GM12801 (cell line): ENCODE data around the gene TTC39B.

ENCODE experiments used
- CTCF ChIP-seq: IDR thresholded peaks from one replicate; pipeline ENCODE4 v1.5.1; 2011; ENCODE audit warnings: control low read depth; ENCODE audit not compliant: insufficient read length; ENCODE audit errors: extremely low read depth

Gene TTC39B

GRCh38 chr9:15299374-15299939, 7.6 kb downstream of the TTC39B start:
- TF ChIP-seq CTCF, result no peak

GRCh38 chr9:15298362-15298761, 8.7 kb downstream of the TTC39B start:
- no peak for TF ChIP-seq CTCF

- no peak for TF ChIP-seq CTCF
These were observed 11.1 kb downstream of the TTC39B start for GRCh38 chr9:15295761-15296405.

GRCh38 chr9:15294604-15295003, 12.4 kb downstream of the TTC39B start:
- TF ChIP-seq CTCF, result no peak

- no peak for TF ChIP-seq CTCF
These were observed 13.2 kb downstream of the TTC39B start for GRCh38 chr9:15293804-15294316.

- TF ChIP-seq CTCF, result no peak
These were observed 13.9 kb downstream of the TTC39B start for GRCh38 chr9:15293084-15293483.

GRCh38 chr9:15289603-15290002, 17.4 kb downstream of the TTC39B start:
- TF ChIP-seq CTCF, result no peak
